Neuronal stem cell (in vitro differentiated cells): Measurements from ENCODE around the gene CST7.

ENCODE experiments used
- DNase-seq: peaks from one replicate; pipeline ENCODE4 v3.0.0-alpha.2; 2013; ENCODE audit warnings: low spot score
- H2AFZ ChIP-seq: one replicate; pipeline ENCODE4 v1.6.1; 2013; ENCODE audit warnings: mild to moderate bottlenecking, low read length, inconsistent platforms
- H2AK5ac ChIP-seq: 2 replicates; pipeline ENCODE4 v1.6.1; 2013; ENCODE audit warnings: low read depth, mild to moderate bottlenecking, inconsistent platforms, low read length, moderate library complexity, mixed read lengths
- H2BK120ac ChIP-seq: 2 replicates; pipeline ENCODE4 v1.6.1; 2013; ENCODE audit warnings: low read depth, mild to moderate bottlenecking, inconsistent platforms, low read length, moderate library complexity, mixed read lengths
- H2BK12ac ChIP-seq: one replicate; pipeline ENCODE4 v1.6.1; 2013; ENCODE audit warnings: low read length, inconsistent platforms
- H2BK15ac ChIP-seq: 2 replicates; pipeline ENCODE4 v1.6.1; 2013; ENCODE audit warnings: mild to moderate bottlenecking, low read length, inconsistent platforms, mixed read lengths
- H2BK5ac ChIP-seq: one replicate; pipeline ENCODE4 v1.6.1; 2013; ENCODE audit warnings: inconsistent platforms, mild to moderate bottlenecking, low read length, moderate library complexity
- H3K14ac ChIP-seq: one replicate; pipeline ENCODE4 v1.6.1; 2013; ENCODE audit warnings: low read length, inconsistent platforms
- H3K18ac ChIP-seq: 2 replicates; pipeline ENCODE4 v1.6.1; 2013; ENCODE audit warnings: low read length, inconsistent platforms
- H3K23ac ChIP-seq: 2 replicates; pipeline ENCODE4 v1.6.1; 2013; ENCODE audit warnings: low read depth, mild to moderate bottlenecking, mixed read lengths, low read length, inconsistent platforms; ENCODE audit not compliant: poor library complexity
- H3K27ac ChIP-seq: replicated peaks from 3 replicates; pipeline ENCODE4 v1.5.1; 2013; ENCODE audit warnings: low read length, inconsistent platforms
- H3K27me3 ChIP-seq, 3 experiments: 2 replicates each; pipeline ENCODE4 v1.6.1; 2013; ENCODE audit warnings: low read length in 3 of 3, mild to moderate bottlenecking in 2 of 3, inconsistent platforms in 1 of 3, low read depth in 1 of 3, mixed read lengths in 1 of 3, moderate library complexity in 1 of 3; ENCODE audit not compliant: control insufficient read depth in 3 of 3, insufficient read depth in 3 of 3
- H3K36me3 ChIP-seq, 2 donors: replicated peaks in 1 of 2; 2 replicates each; pipeline ENCODE4 v1.6.1; 2013; ENCODE audit warnings: low read length in 2 of 2; ENCODE audit not compliant: control insufficient read depth in 2 of 2, insufficient read depth in 2 of 2
- H3K4ac ChIP-seq: 2 replicates; pipeline ENCODE4 v1.6.1; 2013; ENCODE audit warnings: inconsistent platforms, mild to moderate bottlenecking, low read length, moderate library complexity
- H3K4me1 ChIP-seq, 2 donors: 1 replicate in 1 of 2; 2 replicates in 1 of 2; pipeline ENCODE4 v1.6.1; 2013; ENCODE audit warnings: low read length in 2 of 2, low read depth in 1 of 2; ENCODE audit not compliant: control insufficient read depth in 2 of 2, insufficient read depth in 1 of 2
- H3K4me2 ChIP-seq: one replicate; pipeline ENCODE4 v1.6.1; 2013; ENCODE audit warnings: mild to moderate bottlenecking, low read length, inconsistent platforms; ENCODE audit not compliant: insufficient read depth, poor library complexity, severe bottlenecking
- H3K4me3 ChIP-seq, 2 donors: 2 replicates each; pipeline ENCODE4 v1.5.1; 2013; ENCODE audit warnings: low read length in 2 of 2, mild to moderate bottlenecking in 2 of 2, inconsistent platforms in 1 of 2, moderate library complexity in 1 of 2
- H3K79me1 ChIP-seq: one replicate; pipeline ENCODE4 v1.6.1; 2013; ENCODE audit warnings: low read depth, mild to moderate bottlenecking, inconsistent platforms, low read length, moderate library complexity
- H3K9ac ChIP-seq: one replicate; pipeline ENCODE4 v1.6.1; 2013; ENCODE audit warnings: mild to moderate bottlenecking, low read depth, low read length, inconsistent platforms; ENCODE audit not compliant: poor library complexity
- H3K9me3 ChIP-seq, 2 donors: replicated peaks in 1 of 2; 2 replicates each; pipeline versions ENCODE3 to v1.6.1; 2013; ENCODE audit warnings: low read length in 2 of 2, mild to moderate bottlenecking in 2 of 2, inconsistent platforms in 1 of 2, low read depth in 1 of 2, mixed read lengths in 1 of 2, moderate library complexity in 1 of 2; ENCODE audit not compliant: control insufficient read depth in 2 of 2, insufficient read depth in 1 of 2
- H4K8ac ChIP-seq: one replicate; pipeline ENCODE4 v1.6.1; 2013; ENCODE audit warnings: low read depth, mild to moderate bottlenecking, inconsistent platforms, low read length, moderate library complexity
- H4K91ac ChIP-seq: one replicate; pipeline ENCODE4 v1.6.1; 2013; ENCODE audit warnings: low read length, low read depth, mild to moderate bottlenecking, inconsistent platforms; ENCODE audit not compliant: poor library complexity
- WGBS, 2 donors: extraction: QIAGEN DNeasy Blood & Tissue Kit; methylation state at CpG; one replicate each; pipeline ENCODE4 v1.1.7; 2013; ENCODE audit warnings: missing lambda C conversion rate in 2 of 2, mixed read lengths in 1 of 2; ENCODE audit not compliant: insufficient read length in 2 of 2, insufficient replicate concordance in 1 of 2; ENCODE audit errors: extremely low coverage in 2 of 2; 5-methylcytosine and 5-hydroxymethylcytosine counted together

Gene CST7

DNA sequence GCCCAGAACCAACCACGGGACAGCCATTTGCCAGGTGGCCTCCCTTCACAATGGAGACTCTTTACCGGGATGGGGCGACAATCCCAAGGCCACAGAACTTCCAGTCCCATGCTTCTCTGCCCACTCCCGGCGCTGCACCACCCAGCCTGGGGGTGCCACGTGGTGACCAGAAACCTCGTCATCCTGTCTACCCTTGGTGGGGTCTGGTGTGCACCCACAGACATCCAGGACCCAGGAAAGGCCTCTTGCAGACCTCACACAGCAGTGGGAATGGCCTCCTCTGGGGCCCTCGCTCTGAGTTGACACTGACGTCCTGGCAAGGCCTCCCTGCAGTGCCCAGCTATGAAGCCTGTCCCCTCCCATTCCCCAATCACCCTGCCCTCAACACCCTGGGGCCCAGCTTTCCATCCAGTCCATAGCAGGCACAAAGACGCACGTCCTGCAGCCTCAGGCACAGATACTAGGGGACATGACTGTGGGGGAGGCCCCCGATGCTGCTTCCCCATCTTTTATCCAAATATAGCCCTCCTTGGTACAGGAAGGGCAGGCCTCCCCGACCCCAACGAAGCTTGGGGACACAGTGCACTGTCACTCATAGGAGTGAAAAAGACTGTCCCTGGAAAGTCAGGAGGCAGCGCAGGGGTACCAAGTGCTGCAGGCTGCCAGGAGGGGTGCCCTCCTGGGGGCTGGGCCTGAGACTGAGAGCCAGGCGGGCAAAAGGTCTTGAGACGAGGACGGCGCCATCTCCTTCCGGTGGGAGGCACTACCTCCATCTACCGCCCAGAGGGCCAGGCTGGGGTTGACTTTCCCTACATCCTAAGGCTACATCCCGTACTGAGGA lies 7.2 kb downstream of the CST7 start:
- no peak overlapping the region for H3K18ac ChIP-seq
- WGBS, 2 donors: no CpG with 5 or more reads among the region's 22 CpGs
- no peak for DNase-seq

DNA sequence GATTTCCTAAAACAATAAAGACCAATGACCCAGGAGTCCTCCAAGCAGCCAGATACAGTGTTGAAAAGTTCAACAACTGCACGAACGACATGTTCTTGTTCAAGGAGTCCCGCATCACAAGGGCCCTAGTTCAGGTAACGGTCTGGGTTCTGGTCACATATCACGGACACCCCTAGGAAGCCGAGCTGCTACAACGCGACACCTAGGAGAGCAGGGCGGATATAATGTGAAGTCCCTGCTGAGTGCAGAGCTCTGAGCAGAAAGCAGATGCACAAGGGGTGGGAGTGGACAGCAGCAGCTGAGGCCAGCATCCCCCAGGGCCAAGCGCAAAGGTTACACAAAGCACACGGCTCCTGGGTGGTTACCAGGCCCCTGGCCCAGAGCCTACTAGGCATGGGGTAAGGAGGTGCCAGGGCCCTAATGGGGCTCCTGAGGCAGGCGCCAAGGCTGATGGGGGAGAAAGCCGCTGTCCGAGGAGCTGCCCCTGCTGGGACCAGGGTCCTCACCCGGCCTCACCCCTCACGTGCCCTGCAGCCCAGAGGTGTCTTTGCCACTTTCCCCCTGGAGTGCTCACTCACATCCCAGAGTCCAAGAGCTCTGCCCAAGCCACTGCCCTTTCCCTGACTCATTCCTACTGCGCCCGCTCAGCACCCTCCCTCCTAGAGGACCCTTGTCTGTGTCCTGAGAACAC lies 8.4 kb downstream of the CST7 start:
- Histone ChIP-seq H2BK120ac (no peak overlapping the region), H3K23ac (no peak overlapping the region), H4K91ac (no peak overlapping the region), H3K4me1 (peaks cover 0 to 2% of the 10 kb centered on the region in 2 donors), H2BK5ac (peak overlapping the region; percentile 1), H3K18ac (no peak overlapping the region), H3K9me3 (no peaks in the 10 kb centered on the region), H2BK15ac (no peak overlapping the region), H3K4ac (no peak overlapping the region), H3K4me3 (no peak overlapping the region), H3K27ac (no peak overlapping the region), H3K4me2 (no peak overlapping the region), H3K36me3 (peaks cover 14 to 59% of the 10 kb centered on the region in 2 donors), H2AFZ (no peak overlapping the region), H2AK5ac (no peak overlapping the region), H4K8ac (no peak overlapping the region), H3K14ac (no peak overlapping the region), H3K27me3 (no peaks in the 10 kb centered on the region), H2BK12ac (no peak overlapping the region), H3K79me1 (peaks cover 2% of the 10 kb centered on the region), H3K9ac (no peak overlapping the region)
- WGBS, 2 donors: no CpG with 5 or more reads among the region's 18 CpGs
- no peak for DNase-seq

More for the DNA sequence above, 7.2 kb downstream of the CST7 start:
- Histone ChIP-seq H3K27me3 (no peaks in the 10 kb centered on the region), H2BK15ac (no peak overlapping the region), H2AK5ac (peak overlapping the region; percentile 47), H3K9ac (no peak overlapping the region), H3K4ac (no peak overlapping the region), H4K8ac (no peak overlapping the region), H3K79me1 (peaks cover 2% of the 10 kb centered on the region), H3K4me3 (no peak overlapping the region), H3K14ac (no peak overlapping the region), H2BK120ac (no peak overlapping the region), H3K4me2 (no peak overlapping the region), H3K27ac (no peak overlapping the region), H3K4me1 (peaks cover 0 to 2% of the 10 kb centered on the region in 2 donors), H3K23ac (no peak overlapping the region), H3K9me3 (no peaks in the 10 kb centered on the region), H3K36me3 (peaks cover 13 to 47% of the 10 kb centered on the region in 2 donors), H2AFZ (no peak overlapping the region), H4K91ac (no peak overlapping the region), H2BK12ac (no peak overlapping the region), H2BK5ac (no peak overlapping the region)

DNA sequence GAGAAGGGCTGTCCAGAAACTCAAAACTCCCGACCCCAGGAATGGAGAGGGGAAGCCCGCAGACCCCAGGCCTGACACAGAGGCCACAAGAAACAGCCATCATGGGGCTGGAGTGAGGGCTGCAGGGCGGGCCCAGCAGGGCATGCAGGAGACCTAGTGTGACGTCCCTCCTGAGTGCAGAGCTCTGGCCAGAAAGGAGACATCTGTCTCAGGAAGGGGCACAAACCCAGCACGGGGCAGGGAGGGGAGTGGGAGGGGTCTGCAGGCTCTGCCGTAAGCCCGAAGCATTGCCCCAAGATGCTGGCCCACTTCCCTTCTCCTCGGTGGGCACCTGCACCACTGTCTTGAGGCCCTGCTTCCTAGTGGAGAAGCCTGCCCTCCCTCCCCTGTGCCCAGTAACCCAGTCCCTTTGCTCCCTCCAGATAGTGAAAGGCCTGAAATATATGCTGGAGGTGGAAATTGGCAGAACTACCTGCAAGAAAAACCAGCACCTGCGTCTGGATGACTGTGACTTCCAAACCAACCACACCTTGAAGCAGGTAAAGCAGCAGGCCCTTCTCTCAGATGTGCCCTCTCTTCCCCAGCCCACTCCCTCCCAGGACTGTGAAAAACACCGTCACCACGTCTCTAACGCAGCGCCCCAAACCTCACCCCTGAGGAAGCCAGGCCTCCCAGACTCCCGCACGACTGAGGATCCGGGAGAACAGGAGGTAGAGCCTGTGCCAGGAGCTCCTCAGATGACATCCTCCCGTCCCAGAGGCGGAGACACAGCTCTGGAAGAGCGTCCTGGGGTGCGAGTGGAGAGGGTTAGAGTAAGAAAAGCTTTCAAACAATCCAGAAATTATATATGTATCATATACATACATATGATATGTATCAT lies 9.7 kb downstream of the CST7 start:
- no peaks in the 10 kb centered on the region for H3K27me3 ChIP-seq
- H2BK120ac ChIP-seq: no peak overlapping the region
- no peak overlapping the region for H3K4ac ChIP-seq
- H3K79me1 ChIP-seq: peaks cover 2% of the 10 kb centered on the region
- no peak overlapping the region for H3K9ac ChIP-seq
- no peak overlapping the region for H2BK12ac ChIP-seq
- no peak overlapping the region for H3K27ac ChIP-seq
- no peak overlapping the region for H2AK5ac ChIP-seq
- H3K4me2 ChIP-seq: no peak overlapping the region
- H3K4me1 ChIP-seq: peaks cover 0 to 1% of the 10 kb centered on the region in 2 donors
- H3K9me3 ChIP-seq: no peaks in the 10 kb centered on the region
- no peak overlapping the region for H2AFZ ChIP-seq
- H3K4me3 ChIP-seq: no peak overlapping the region
- no peak overlapping the region for H4K91ac ChIP-seq
- H3K23ac ChIP-seq: no peak overlapping the region
- no peak overlapping the region for H3K18ac ChIP-seq
- H3K36me3 ChIP-seq: peaks cover 22 to 72% of the 10 kb centered on the region in 2 donors
- DNase-seq: no peak
- no peak overlapping the region for H4K8ac ChIP-seq
- H2BK5ac ChIP-seq: no peak overlapping the region
- H3K14ac ChIP-seq: no peak overlapping the region
- no CpG with 5 or more reads among the region's 20 CpGs for WGBS, 2 donors
- no peak overlapping the region for H2BK15ac ChIP-seq
